Activated CD8-positive, alpha-beta T cell treated with anti-CD3 and anti-CD28 coated beads for 36 hours (primary cell): ENCODE results near the gene RAC2. TPM values are rescaled to one million over a fixed set of nuclear protein-coding genes. Genes with fewer than 3 reads are reported as not detected.
A peak's percentile ranks its signal among the peaks of the same experiment; 100 is the strongest.

Experiments
- ATAC-seq: fragments of 200-7000 bp; cut with Tn5 transposase; one replicate; pipeline ENCODE4 v1.10.0; 2021; ENCODE audit warnings: mild to moderate bottlenecking, moderate library complexity
- CTCF ChIA-PET: fragments of 350-600 bp; sonication (Branson Sonifier 250); formaldehyde crosslinking; loops from one replicate; lab custom pipeline; 2021; ENCODE audit warnings: antibody characterized with exemption; lab: Charles Lee
- POLR2A ChIA-PET: fragments of 350-600 bp; sonication (Branson Sonifier 250); formaldehyde crosslinking; loops from one replicate; lab custom pipeline; 2021; ENCODE audit warnings: antibody characterized with exemption; lab: Charles Lee
- DNase-seq: peaks from one replicate; pipeline ENCODE4 v3.0.0-alpha.2; 2020
- H3K27ac Mint-ChIP-seq: one replicate; pipeline ENCODE4 v1.8.0; 2021; ENCODE audit warnings: mild to moderate bottlenecking, mixed read lengths
- H3K27me3 Mint-ChIP-seq: one replicate; pipeline ENCODE4 v1.8.0; 2021; ENCODE audit warnings: mixed read lengths
- H3K36me3 Mint-ChIP-seq: one replicate; pipeline ENCODE4 v1.8.0; 2021; ENCODE audit warnings: low read depth, mixed read lengths
- H3K4me1 Mint-ChIP-seq: one replicate; pipeline ENCODE4 v1.8.0; 2021; ENCODE audit warnings: low read depth, mixed read lengths
- H3K4me3 Mint-ChIP-seq: one replicate; pipeline ENCODE4 v1.8.0; 2021; ENCODE audit warnings: mild to moderate bottlenecking, moderate library complexity, mixed read lengths
- H3K9me3 Mint-ChIP-seq: one replicate; pipeline ENCODE4 v1.8.0; 2021; ENCODE audit warnings: mixed read lengths
- intact Hi-C: fragments of 100-400 bp; cut with micrococcal nuclease; formaldehyde crosslinking; loops from one replicate; pipeline ENCODE4 v1.10.0; 2022
- total RNA-seq, 2 experiments: library from RNA; stranded (reverse); gene quantifications; one replicate each; pipeline ENCODE4 v1.2.3, GENCODE V29; 2021
- TF ChIP-seq, protein P1 (sequence below): fragments of 200-600 bp; IDR thresholded peaks from one replicate; pipeline ENCODE4 v1.8.0; 2022; ENCODE audit warnings: antibody characterized with exemption, mild to moderate bottlenecking

RAC2 gene
- total RNA-seq, 2 experiments from 2014 or later: 699 to 717 TPM

DNA sequence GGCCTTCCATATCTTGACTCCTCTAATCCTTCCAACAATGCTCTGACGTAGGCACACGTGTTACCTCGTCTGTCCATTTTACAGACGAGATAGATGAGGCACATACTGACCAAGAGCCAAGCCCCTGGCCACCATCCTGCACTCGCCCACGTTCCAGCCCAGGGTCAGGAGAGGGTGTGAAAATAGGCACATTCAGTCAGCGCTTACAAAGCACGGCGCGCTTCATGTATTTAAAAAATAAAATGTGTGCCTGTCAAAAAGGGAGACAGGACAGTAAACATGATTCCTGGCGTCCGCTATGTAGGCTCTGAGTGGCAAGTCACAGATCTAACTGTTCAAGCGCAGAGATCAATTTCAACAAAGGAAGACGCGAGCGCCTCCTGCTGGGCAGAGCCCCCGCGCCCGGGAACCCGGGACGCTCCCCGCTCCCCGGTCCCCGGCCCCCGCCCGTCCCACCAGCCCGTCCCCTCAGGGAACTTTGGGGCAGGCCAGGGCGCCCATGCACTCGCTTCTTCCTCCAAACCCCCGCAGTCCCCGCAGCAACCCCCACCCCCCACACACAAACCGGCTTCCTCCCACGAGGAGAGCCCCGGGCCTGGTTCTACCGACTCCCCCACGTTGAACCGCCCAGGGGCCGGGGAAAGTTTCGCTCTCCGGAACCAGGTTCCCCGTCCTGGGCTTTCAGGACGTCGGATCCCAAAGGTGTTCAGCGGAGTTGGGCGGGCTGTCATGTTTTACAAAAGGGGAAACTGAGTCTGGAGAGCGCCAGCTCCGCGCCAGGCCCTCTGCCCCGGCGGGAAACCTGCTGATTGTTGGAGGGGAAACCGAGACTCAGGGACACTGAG is 45.6 kb downstream of the RAC2 start:
- no peaks in the 10 kb centered on the region for H3K27me3 Mint-ChIP-seq
- no peaks in the 10 kb centered on the region for H3K9me3 Mint-ChIP-seq
- H3K4me3 Mint-ChIP-seq: peak overlapping the region; percentile 86
- peaks cover 77% of the 10 kb centered on the region for H3K4me1 Mint-ChIP-seq
- H3K36me3 Mint-ChIP-seq: peaks cover 5% of the 10 kb centered on the region
- ATAC-seq: peak; percentile 18
- H3K27ac Mint-ChIP-seq: peak overlapping the region; percentile 98
- intact Hi-C loops: loop anchor here (2.0 to 10.0 kb wide), 3 partner anchors 32 to 120 kb away; partner anchors contain the start of gene IL2RB
- CTCF ChIA-PET: interaction anchor here (0.6 to 5.6 kb wide), 54 partner anchors 9 to 417 kb away, joined by 3 to 102 read pairs (median 5); partner anchors contain the start of genes IL2RB, KCTD17 and RAC2
- TF ChIP-seq, protein P1, sequence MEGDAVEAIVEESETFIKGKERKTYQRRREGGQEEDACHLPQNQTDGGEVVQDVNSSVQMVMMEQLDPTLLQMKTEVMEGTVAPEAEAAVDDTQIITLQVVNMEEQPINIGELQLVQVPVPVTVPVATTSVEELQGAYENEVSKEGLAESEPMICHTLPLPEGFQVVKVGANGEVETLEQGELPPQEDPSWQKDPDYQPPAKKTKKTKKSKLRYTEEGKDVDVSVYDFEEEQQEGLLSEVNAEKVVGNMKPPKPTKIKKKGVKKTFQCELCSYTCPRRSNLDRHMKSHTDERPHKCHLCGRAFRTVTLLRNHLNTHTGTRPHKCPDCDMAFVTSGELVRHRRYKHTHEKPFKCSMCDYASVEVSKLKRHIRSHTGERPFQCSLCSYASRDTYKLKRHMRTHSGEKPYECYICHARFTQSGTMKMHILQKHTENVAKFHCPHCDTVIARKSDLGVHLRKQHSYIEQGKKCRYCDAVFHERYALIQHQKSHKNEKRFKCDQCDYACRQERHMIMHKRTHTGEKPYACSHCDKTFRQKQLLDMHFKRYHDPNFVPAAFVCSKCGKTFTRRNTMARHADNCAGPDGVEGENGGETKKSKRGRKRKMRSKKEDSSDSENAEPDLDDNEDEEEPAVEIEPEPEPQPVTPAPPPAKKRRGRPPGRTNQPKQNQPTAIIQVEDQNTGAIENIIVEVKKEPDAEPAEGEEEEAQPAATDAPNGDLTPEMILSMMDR: peak; percentile 90
- DNase-seq: peak; percentile 96
- POLR2A ChIA-PET: interaction anchor here (0.8 to 3.8 kb wide), 19 partner anchors 9 to 152 kb away, joined by 3 to 18 read pairs (median 7); partner anchors contain the start of genes IL2RB and RAC2

- CTCF ChIA-PET: interaction anchor here (0.6 to 5.6 kb wide), 26 partner anchors 8 to 253 kb away, joined by 3 to 102 read pairs (median 5); partner anchors contain the start of gene IL2RB
- H3K27ac Mint-ChIP-seq: peak overlapping the region; percentile 98
These were observed 46.4 kb downstream of the RAC2 start for GRCh38 chr22:37197451-37198257.

GRCh38 chr22:37196539-37197450 is 47.3 kb downstream of the RAC2 start:
- H3K4me1 Mint-ChIP-seq: peaks cover 80% of the 10 kb centered on the region
- ChIA-PET POLR2A (interaction anchor here (0.6 to 3.8 kb wide), 14 partner anchors 10 to 122 kb away, joined by 3 to 18 read pairs (median 6); partner anchors contain the start of genes IL2RB and RAC2), CTCF (interaction anchor here (0.8 to 5.6 kb wide), 18 partner anchors 10 to 219 kb away, joined by 3 to 102 read pairs (median 6); partner anchors contain the start of gene IL2RB)
- DNase-seq (no peak), ATAC-seq (no peak)
- peaks cover 4% of the 10 kb centered on the region for H3K9me3 Mint-ChIP-seq
- TF ChIP-seq, protein P1: no peak
- peak overlapping the region; percentile 98 for H3K27ac Mint-ChIP-seq
- H3K4me3 Mint-ChIP-seq: peak overlapping the region; percentile 86
- H3K27me3 Mint-ChIP-seq: no peaks in the 10 kb centered on the region
- H3K36me3 Mint-ChIP-seq: peaks cover 5% of the 10 kb centered on the region
- intact Hi-C loops: loop anchor here (10.0 kb wide), 1 partner anchor 52 kb away; the partner anchor contains the start of gene IL2RB

More at GRCh38 chr22:37197451-37198257, 46.4 kb downstream of the RAC2 start:
- H3K4me1 Mint-ChIP-seq: peaks cover 79% of the 10 kb centered on the region
- TF ChIP-seq, protein P1: no peak
- intact Hi-C loops: loop anchor here (2.0 to 10.0 kb wide), 3 partner anchors 31 to 119 kb away; partner anchors contain the start of gene IL2RB
- ATAC-seq (no peak), DNase-seq (peak; percentile 39)
- peak overlapping the region; percentile 86 for H3K4me3 Mint-ChIP-seq
- H3K9me3 Mint-ChIP-seq: peaks cover 2% of the 10 kb centered on the region
- POLR2A ChIA-PET: interaction anchor here (0.6 to 3.8 kb wide), 16 partner anchors 8 to 151 kb away, joined by 3 to 18 read pairs (median 5); partner anchors contain the start of genes IL2RB and RAC2
- H3K36me3 Mint-ChIP-seq: peaks cover 5% of the 10 kb centered on the region
- H3K27me3 Mint-ChIP-seq: no peaks in the 10 kb centered on the region

DNA sequence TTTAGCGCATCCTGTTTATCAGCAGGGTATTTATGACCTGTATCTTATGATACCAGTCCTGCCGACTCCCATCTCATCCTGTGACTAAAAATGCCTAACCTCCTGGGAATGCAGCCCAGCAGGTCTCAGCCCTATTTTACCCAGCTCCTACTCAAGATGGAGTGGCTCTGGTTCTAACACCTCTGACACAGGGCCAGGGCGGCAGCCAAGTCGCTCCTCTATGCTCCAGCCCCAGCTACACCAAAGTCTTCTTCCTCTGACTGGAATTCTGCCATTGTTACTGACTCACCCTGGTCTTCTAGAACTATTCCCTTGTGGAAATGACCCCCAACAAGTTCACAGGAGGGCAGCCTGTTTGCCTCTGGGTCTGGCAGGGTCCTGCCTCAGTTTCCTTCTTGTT is 48.1 kb downstream of the RAC2 start:
- peaks cover 73% of the 10 kb centered on the region for H3K4me1 Mint-ChIP-seq
- ChIA-PET CTCF (interaction anchor here (5.2 to 5.6 kb wide), 2 partner anchors 31 to 71 kb away, joined by 60 to 102 read pairs; no protein-coding TSS in a partner anchor), POLR2A (interaction anchor here (0.9 kb wide), 1 partner anchor 22 kb away, joined by 3 read pairs; no protein-coding TSS in a partner anchor)
- H3K27ac Mint-ChIP-seq: peak overlapping the region; percentile 28
- no peak overlapping the region for H3K4me3 Mint-ChIP-seq
- ATAC-seq (no peak), DNase-seq (no peak)
- peaks cover 4% of the 10 kb centered on the region for H3K9me3 Mint-ChIP-seq
- H3K36me3 Mint-ChIP-seq: peaks cover 6% of the 10 kb centered on the region
- intact Hi-C loops: loop anchor here (10.0 kb wide), 1 partner anchor 51 kb away; the partner anchor contains the start of gene IL2RB
- H3K27me3 Mint-ChIP-seq: no peaks in the 10 kb centered on the region
- TF ChIP-seq, protein P1: no peak
